ENCODE results near the gene NCCRP1.

The NCCRP1 gene

GRCh38 chr19:39195755-39196154, 1.0 kb upstream of the NCCRP1 start:
- DNase-seq = no peak
- Histone ChIP-seq H2BK5ac (ENCODE audit: low read depth, low read length, poor library complexity) (no peak overlapping the region), H3K9me3 (ENCODE audit: insufficient read depth, low read depth, low read length) (peaks cover 3% of the 10 kb centered on the region), H2BK120ac (ENCODE audit: insufficient read depth, low read length, poor library complexity) (no peak overlapping the region), H3K27me3 (ENCODE audit: insufficient read depth, low read length) (peaks cover 11% of the 10 kb centered on the region), H3K14ac (ENCODE audit: low read length) (no peak overlapping the region), H3K27ac (ENCODE audit: low read depth, low read length) (no peak overlapping the region), H4K12ac (ENCODE audit: low read depth, low read length) (no peak overlapping the region), H2AFZ (ENCODE audit: insufficient read depth, low read length, poor library complexity) (no peak overlapping the region), H4K91ac (ENCODE audit: low read depth, low read length) (no peak overlapping the region), H4K8ac (ENCODE audit: low read depth, low read length) (no peak overlapping the region), H3K18ac (ENCODE audit: low read length) (no peak overlapping the region), H3K79me2 (ENCODE audit: control insufficient read depth, insufficient read depth, low read length, poor library complexity) (no peaks in the 10 kb centered on the region), H3K9ac (ENCODE audit: low read length) (no peak overlapping the region), H2BK12ac (ENCODE audit: low read length) (no peak overlapping the region), H3K4me2 (ENCODE audit: low read length) (no peak overlapping the region), H2AK5ac (ENCODE audit: low read length) (no peak overlapping the region), H3K36me3 (ENCODE audit: control insufficient read depth in 1 of 2, insufficient read depth in 2 of 2, low read length in 2 of 2) (no peaks in the 10 kb centered on the region), H3K4me3 (ENCODE audit: low read depth, low read length) (no peak overlapping the region), H3K4me1 (ENCODE audit: control insufficient read depth in 1 of 2, insufficient read depth in 2 of 2, low read length in 2 of 2) (peaks cover 5 to 6% of the 10 kb centered on the region in 2 experiments), H3K79me1 (ENCODE audit: low read length) (no peaks in the 10 kb centered on the region), H3K23ac (ENCODE audit: low read length) (no peak overlapping the region), H3K4ac (ENCODE audit: low read depth, low read length) (no peak overlapping the region)
- no CpG with 5 or more reads among the region's 9 CpGs for WGBS (ENCODE audit: extremely low coverage, insufficient coverage, insufficient read length)

- Histone ChIP-seq H3K14ac (ENCODE audit: low read length) (no peak overlapping the region), H3K9me3 (ENCODE audit: insufficient read depth, low read depth, low read length) (peaks cover 3% of the 10 kb centered on the region), H2AFZ (ENCODE audit: insufficient read depth, low read length, poor library complexity) (no peak overlapping the region), H3K36me3 (ENCODE audit: control insufficient read depth in 1 of 2, insufficient read depth in 2 of 2, low read length in 2 of 2) (no peaks in the 10 kb centered on the region), H4K12ac (ENCODE audit: low read depth, low read length) (no peak overlapping the region), H3K4me1 (ENCODE audit: control insufficient read depth in 1 of 2, insufficient read depth in 2 of 2, low read length in 2 of 2) (peaks cover 5 to 6% of the 10 kb centered on the region in 2 experiments), H3K4me2 (ENCODE audit: low read length) (no peak overlapping the region), H3K4ac (ENCODE audit: low read depth, low read length) (no peak overlapping the region), H3K4me3 (ENCODE audit: low read depth, low read length) (no peak overlapping the region), H3K27ac (ENCODE audit: low read depth, low read length) (no peak overlapping the region), H3K79me1 (ENCODE audit: low read length) (no peaks in the 10 kb centered on the region), H3K23ac (ENCODE audit: low read length) (no peak overlapping the region), H4K91ac (ENCODE audit: low read depth, low read length) (no peak overlapping the region), H2BK5ac (ENCODE audit: low read depth, low read length, poor library complexity) (no peak overlapping the region), H2BK12ac (ENCODE audit: low read length) (no peak overlapping the region), H3K9ac (ENCODE audit: low read length) (no peak overlapping the region), H2AK5ac (ENCODE audit: low read length) (no peak overlapping the region), H3K18ac (ENCODE audit: low read length) (no peak overlapping the region), H3K79me2 (ENCODE audit: control insufficient read depth, insufficient read depth, low read length, poor library complexity) (no peaks in the 10 kb centered on the region), H2BK120ac (ENCODE audit: insufficient read depth, low read length, poor library complexity) (no peak overlapping the region), H3K27me3 (ENCODE audit: insufficient read depth, low read length) (peaks cover 11% of the 10 kb centered on the region), H4K8ac (ENCODE audit: low read depth, low read length) (no peak overlapping the region)
- DNase-seq = no peak
- WGBS (ENCODE audit: extremely low coverage, insufficient coverage, insufficient read length) = no CpG with 5 or more reads among the region's 7 CpGs
These were observed 444 bp upstream of the NCCRP1 start for GRCh38 chr19:39196320-39196719.

- peaks cover 3% of the 10 kb centered on the region for H3K9me3 ChIP-seq (ENCODE audit: insufficient read depth, low read depth, low read length)
- H2BK5ac ChIP-seq (ENCODE audit: low read depth, low read length, poor library complexity) = no peak overlapping the region
- H4K12ac ChIP-seq (ENCODE audit: low read depth, low read length) = no peak overlapping the region
- H2BK120ac ChIP-seq (ENCODE audit: insufficient read depth, low read length, poor library complexity) = no peak overlapping the region
- H3K79me1 ChIP-seq (ENCODE audit: low read length) = no peaks in the 10 kb centered on the region
- no peak overlapping the region for H4K91ac ChIP-seq (ENCODE audit: low read depth, low read length)
- DNase-seq = no peak
- no peak overlapping the region for H3K4ac ChIP-seq (ENCODE audit: low read depth, low read length)
- no peak overlapping the region for H3K23ac ChIP-seq (ENCODE audit: low read length)
- H3K36me3 ChIP-seq (ENCODE audit: control insufficient read depth in 1 of 2, insufficient read depth in 2 of 2, low read length in 2 of 2) = no peaks in the 10 kb centered on the region
- H2AK5ac ChIP-seq (ENCODE audit: low read length) = no peak overlapping the region
- no peak overlapping the region for H3K9ac ChIP-seq (ENCODE audit: low read length)
- no peaks in the 10 kb centered on the region for H3K79me2 ChIP-seq (ENCODE audit: control insufficient read depth, insufficient read depth, low read length, poor library complexity)
- H3K27ac ChIP-seq (ENCODE audit: low read depth, low read length) = no peak overlapping the region
- H3K27me3 ChIP-seq (ENCODE audit: insufficient read depth, low read length) = peaks cover 11% of the 10 kb centered on the region
- H3K14ac ChIP-seq (ENCODE audit: low read length) = no peak overlapping the region
- no peak overlapping the region for H3K18ac ChIP-seq (ENCODE audit: low read length)
- no peak overlapping the region for H3K4me3 ChIP-seq (ENCODE audit: low read depth, low read length)
- no CpG with 5 or more reads among the region's 5 CpGs for WGBS (ENCODE audit: extremely low coverage, insufficient coverage, insufficient read length)
- H2AFZ ChIP-seq (ENCODE audit: insufficient read depth, low read length, poor library complexity) = no peak overlapping the region
- H3K4me2 ChIP-seq (ENCODE audit: low read length) = no peak overlapping the region
- peaks cover 5 to 6% of the 10 kb centered on the region in 2 experiments for H3K4me1 ChIP-seq (ENCODE audit: control insufficient read depth in 1 of 2, insufficient read depth in 2 of 2, low read length in 2 of 2)
- no peak overlapping the region for H2BK12ac ChIP-seq (ENCODE audit: low read length)
- no peak overlapping the region for H4K8ac ChIP-seq (ENCODE audit: low read depth, low read length)
These were observed 1.0 kb downstream of the NCCRP1 start for GRCh38 chr19:39197808-39198207.

GRCh38 chr19:39199025-39199424, 2.3 kb downstream of the NCCRP1 start:
- H3K36me3 ChIP-seq (ENCODE audit: control insufficient read depth in 1 of 2, insufficient read depth in 2 of 2, low read length in 2 of 2) = no peaks in the 10 kb centered on the region
- no peak overlapping the region for H3K23ac ChIP-seq (ENCODE audit: low read length)
- no peak overlapping the region for H3K4ac ChIP-seq (ENCODE audit: low read depth, low read length)
- no peak overlapping the region for H3K27ac ChIP-seq (ENCODE audit: low read depth, low read length)
- no peak overlapping the region for H4K8ac ChIP-seq (ENCODE audit: low read depth, low read length)
- H2BK12ac ChIP-seq (ENCODE audit: low read length) = no peak overlapping the region
- peaks cover 6% of the 10 kb centered on the region for H3K9me3 ChIP-seq (ENCODE audit: insufficient read depth, low read depth, low read length)
- H3K4me3 ChIP-seq (ENCODE audit: low read depth, low read length) = no peak overlapping the region
- H3K4me1 ChIP-seq (ENCODE audit: control insufficient read depth in 1 of 2, insufficient read depth in 2 of 2, low read length in 2 of 2) = peaks cover 5 to 6% of the 10 kb centered on the region in 2 experiments
- no peaks in the 10 kb centered on the region for H3K79me2 ChIP-seq (ENCODE audit: control insufficient read depth, insufficient read depth, low read length, poor library complexity)
- no peak overlapping the region for H2BK120ac ChIP-seq (ENCODE audit: insufficient read depth, low read length, poor library complexity)
- no peaks in the 10 kb centered on the region for H3K79me1 ChIP-seq (ENCODE audit: low read length)
- no CpG with 5 or more reads among the region's 11 CpGs for WGBS (ENCODE audit: extremely low coverage, insufficient coverage, insufficient read length)
- no peak overlapping the region for H4K12ac ChIP-seq (ENCODE audit: low read depth, low read length)
- peaks cover 11% of the 10 kb centered on the region for H3K27me3 ChIP-seq (ENCODE audit: insufficient read depth, low read length)
- H2AK5ac ChIP-seq (ENCODE audit: low read length) = no peak overlapping the region
- DNase-seq = no peak
- H4K91ac ChIP-seq (ENCODE audit: low read depth, low read length) = no peak overlapping the region
- no peak overlapping the region for H3K18ac ChIP-seq (ENCODE audit: low read length)
- no peak overlapping the region for H3K14ac ChIP-seq (ENCODE audit: low read length)
- H3K9ac ChIP-seq (ENCODE audit: low read length) = no peak overlapping the region
- H3K4me2 ChIP-seq (ENCODE audit: low read length) = no peak overlapping the region
- H2AFZ ChIP-seq (ENCODE audit: insufficient read depth, low read length, poor library complexity) = no peak overlapping the region
- H2BK5ac ChIP-seq (ENCODE audit: low read depth, low read length, poor library complexity) = no peak overlapping the region
